Measurements from ENCODE around the gene HSFX2. TPM values are rescaled to one million over a fixed set of nuclear protein-coding genes. Genes with fewer than 3 reads are reported as not detected.

Gene HSFX2
- total and polyA plus RNA-seq, 7 donors = 0.39 TPM; not detected in 6

- no peaks in the 10 kb centered on the region for H3K9me3 ChIP-seq
- intact Hi-C loops (cut with DNase I) = no loop called here
- TF ChIP-seq POLR2AphosphoS5 (IDR thresholded peaks at IDR 0.05) (no peak), EP300 (IDR thresholded peaks at IDR 0.05) (no peak), POLR2A (IDR thresholded peaks at IDR 0.05) (no peak), CTCF (IDR thresholded peaks at IDR 0.05) (no peak)
- no peaks in the 10 kb centered on the region for H3K36me3 ChIP-seq
- WGBS, 2 donors = 12% methylated on average over 1 of the region's 1 CpG; no CpG with 5 or more reads in 1 of the 2 donors
- H3K27ac ChIP-seq = no peak overlapping the region
- DNase-seq = peak; percentile 2
- H3K4me3 ChIP-seq = no peak overlapping the region
- H3K27me3 ChIP-seq = no peaks in the 10 kb centered on the region
- H3K4me1 ChIP-seq = no peaks in the 10 kb centered on the region
Observed at GRCh38 chrX:149572743-149573142, 22.4 kb downstream of the HSFX2 start.

GRCh38 chrX:149571770-149572169 lies 23.3 kb downstream of the HSFX2 start:
- Histone ChIP-seq H3K36me3 (no peaks in the 10 kb centered on the region), H3K27ac (no peak overlapping the region), H3K27me3 (no peaks in the 10 kb centered on the region), H3K4me3 (no peak overlapping the region), H3K9me3 (no peaks in the 10 kb centered on the region), H3K4me1 (no peaks in the 10 kb centered on the region)
- whole genome bisulfite sequencing, 2 donors = 24% methylated on average over 7 of the region's 7 CpGs; no CpG with 5 or more reads in 1 of the 2 donors
- intact Hi-C loops (cut with DNase I) = no loop called here
- no peak for TF ChIP-seq CTCF (IDR thresholded peaks at IDR 0.05)
- TF ChIP-seq EP300 (IDR thresholded peaks at IDR 0.05) = no peak
- no peak for TF ChIP-seq POLR2A (IDR thresholded peaks at IDR 0.05)
- no peak for TF ChIP-seq POLR2AphosphoS5 (IDR thresholded peaks at IDR 0.05)
- no peak for DNase-seq

- WGBS, 2 donors = 73% methylated on average over 6 of the region's 6 CpGs; no CpG with 5 or more reads in 1 of the 2 donors
- intact Hi-C loops (cut with DNase I) = no loop called here
Observed at GRCh38 chrX:149570668-149571067, 24.4 kb downstream of the HSFX2 start.

GRCh38 chrX:149569770-149570169 lies 25.3 kb downstream of the HSFX2 start:
- H3K4me3 ChIP-seq = no peak overlapping the region
- TF ChIP-seq EP300 (IDR thresholded peaks at IDR 0.05) (no peak), POLR2A (IDR thresholded peaks at IDR 0.05) (no peak), POLR2AphosphoS5 (IDR thresholded peaks at IDR 0.05) (no peak), CTCF (IDR thresholded peaks at IDR 0.05) (no peak)
- 76% methylated on average over 2 of the region's 2 CpGs; no CpG with 5 or more reads in 1 of the 2 donors for WGBS, 2 donors

More at GRCh38 chrX:149570668-149571067, 24.4 kb downstream of the HSFX2 start:
- H3K9me3 ChIP-seq = no peaks in the 10 kb centered on the region
- H3K27ac ChIP-seq = no peak overlapping the region
- H3K27me3 ChIP-seq = no peaks in the 10 kb centered on the region
- DNase-seq = no peak
- TF ChIP-seq CTCF (IDR thresholded peaks at IDR 0.05) (no peak), EP300 (IDR thresholded peaks at IDR 0.05) (no peak), POLR2AphosphoS5 (IDR thresholded peaks at IDR 0.05) (no peak), POLR2A (IDR thresholded peaks at IDR 0.05) (no peak)
- no peak overlapping the region for H3K4me3 ChIP-seq
- no peaks in the 10 kb centered on the region for H3K4me1 ChIP-seq
- H3K36me3 ChIP-seq = no peaks in the 10 kb centered on the region

GRCh38 chrX:149568701-149569296 lies 26.3 kb downstream of the HSFX2 start:
- Histone ChIP-seq H3K27ac (no peak overlapping the region), H3K36me3 (no peaks in the 10 kb centered on the region), H3K9me3 (no peaks in the 10 kb centered on the region), H3K4me3 (no peak overlapping the region), H3K4me1 (no peaks in the 10 kb centered on the region), H3K27me3 (no peaks in the 10 kb centered on the region)
- intact Hi-C loops (cut with DNase I) = no loop called here
- DNase-seq = no peak
- WGBS, 2 donors = 87% methylated on average over 5 of the region's 5 CpGs; no CpG with 5 or more reads in 1 of the 2 donors
- TF ChIP-seq CTCF (IDR thresholded peaks at IDR 0.05) (no peak), POLR2AphosphoS5 (IDR thresholded peaks at IDR 0.05) (no peak), POLR2A (IDR thresholded peaks at IDR 0.05) (no peak), EP300 (IDR thresholded peaks at IDR 0.05) (no peak)

More at GRCh38 chrX:149569770-149570169, 25.3 kb downstream of the HSFX2 start:
- DNase-seq = no peak
- intact Hi-C loops (cut with DNase I) = no loop called here
- H3K27ac ChIP-seq = no peak overlapping the region
- no peaks in the 10 kb centered on the region for H3K36me3 ChIP-seq
- no peaks in the 10 kb centered on the region for H3K9me3 ChIP-seq
- H3K4me1 ChIP-seq = no peaks in the 10 kb centered on the region
- H3K27me3 ChIP-seq = no peaks in the 10 kb centered on the region
